OCI-LY7 (cell line): ENCODE results near the gene DAPK3. TPM values are rescaled to one million over a fixed set of nuclear protein-coding genes. Genes with fewer than 3 reads are reported as not detected.

Source experiments
- BruUV-seq: library from RNA; stranded (reverse); fragments of 400-500 nt; replicated peaks from 2 replicates; lab custom pipeline; 2021; lab: Mats Ljungman, UMichigan
- CTCF ChIA-PET: fragments of 300-600 bp; sonication (Branson Sonifier 250); formaldehyde crosslinking; loops from one replicate; lab custom pipeline; 2022; ENCODE audit warnings: antibody characterized with exemption; ENCODE audit not compliant: unreplicated experiment; lab: Charles Lee
- POLR2A ChIA-PET: fragments of 300-600 bp; sonication (Branson Sonifier 250); formaldehyde crosslinking; loops from one replicate; lab custom pipeline; 2022; ENCODE audit warnings: antibody characterized with exemption; lab: Charles Lee
- DNase-seq: peaks from one replicate; pipeline ENCODE4 v3.0.0-alpha.2; 2015; ENCODE audit warnings: low spot score
- H2AFZ ChIP-seq: fragments of 200-600 bp; sonication (generic), shearing (Covaris generic); 2 replicates; pipeline ENCODE4 v1.6.1; 2014; ENCODE audit warnings: mild to moderate bottlenecking, antibody characterized with exemption, low read length, moderate library complexity
- H3K27ac ChIP-seq: fragments of 200-600 bp; sonication (generic); 2 replicates; pipeline ENCODE4 v1.5.1; 2014; ENCODE audit warnings: mixed run types, low read depth, mild to moderate bottlenecking, moderate library complexity, low read length, inconsistent platforms; ENCODE audit not compliant: poor library complexity, severe bottlenecking
- H3K36me3 ChIP-seq: fragments of 200-600 bp; sonication (generic); 2 replicates; pipeline ENCODE4 v1.6.1; 2014; ENCODE audit warnings: mild to moderate bottlenecking, antibody characterized with exemption, low read length, moderate library complexity, mixed read lengths; ENCODE audit not compliant: insufficient read depth
- H3K4me1 ChIP-seq: fragments of 200-600 bp; sonication (generic); 2 replicates; pipeline ENCODE4 v1.5.1; 2014; ENCODE audit warnings: mild to moderate bottlenecking, low read length; ENCODE audit not compliant: insufficient read depth, poor library complexity, severe bottlenecking
- H3K4me2 ChIP-seq: fragments of 200-600 bp; sonication (generic); 2 replicates; pipeline ENCODE4 v1.6.1; 2014; ENCODE audit warnings: mild to moderate bottlenecking, low read length
- H3K4me3 ChIP-seq: fragments of 200-600 bp; sonication (generic); 2 replicates; pipeline ENCODE4 v1.5.1; 2014; ENCODE audit warnings: mild to moderate bottlenecking, low read depth, low read length; ENCODE audit not compliant: poor library complexity, severe bottlenecking
- H3K79me2 ChIP-seq: fragments of 200-600 bp; sonication (generic); 2 replicates; pipeline ENCODE4 v1.6.1; 2016; ENCODE audit warnings: low read depth, mild to moderate bottlenecking, low read length, moderate library complexity, mixed read lengths; ENCODE audit not compliant: insufficient read depth
- H3K9me2 ChIP-seq: fragments of 200-600 bp; sonication (generic); 2 replicates; pipeline ENCODE4 v1.6.1; 2016; ENCODE audit warnings: mild to moderate bottlenecking, low read length, mixed read lengths; ENCODE audit not compliant: insufficient read depth
- H3K9me3 ChIP-seq: fragments of 200-600 bp; sonication (generic); 2 replicates; pipeline ENCODE4 v1.6.1; 2014; ENCODE audit warnings: mild to moderate bottlenecking, mixed run types, low read length, mixed read lengths
- H4K20me1 ChIP-seq: fragments of 200-600 bp; sonication (generic); 2 replicates; pipeline ENCODE4 v1.6.1; 2014; ENCODE audit warnings: mild to moderate bottlenecking, antibody characterized with exemption, low read length, moderate library complexity, mixed read lengths; ENCODE audit not compliant: insufficient read depth
- CTCF ChIP-seq: fragments of 200-600 bp; sonication (generic); conservative IDR thresholded peaks from 2 replicates; pipeline ENCODE4 v1.5.1; 2014; ENCODE audit warnings: mild to moderate bottlenecking, antibody characterized with exemption, low read length, moderate library complexity, mixed read lengths
- EZH2phosphoT487 ChIP-seq: fragments of 200-600 bp; sonication (generic); IDR thresholded peaks from 2 replicates; pipeline ENCODE4 v1.6.1; 2018; ENCODE audit warnings: low read depth, borderline replicate concordance, mild to moderate bottlenecking, mixed run types, antibody characterized with exemption, low read length, moderate library complexity, mixed read lengths
- intact Hi-C: fragments of 100-400 bp; cut with micrococcal nuclease; formaldehyde crosslinking; loops from one replicate; pipeline ENCODE4 v1.10.0; 2022; ENCODE audit not compliant: unreplicated experiment
- total RNA-seq, 2 experiments: library from RNA; depleted of rRNA in 1 of 2; stranded (reverse); fragments of >200 nt in 1 of 2; shearing (Covaris generic) in 1 of 2; gene quantifications; 2 replicates each; pipeline ENCODE4 v1.2.3, GENCODE V29; 2014 to 2022

The DAPK3 gene
- total RNA-seq, 2 experiments from 2014 or later: 47.1 to 49.3 TPM

- Histone ChIP-seq H3K4me3 (no peak overlapping the region), H3K4me1 (no peaks in the 10 kb centered on the region), H3K4me2 (no peak overlapping the region), H3K9me2 (no peaks in the 10 kb centered on the region), H4K20me1 (no peaks in the 10 kb centered on the region), H3K9me3 (no peaks in the 10 kb centered on the region), H3K36me3 (peaks cover 57% of the 10 kb centered on the region), H3K79me2 (peaks cover 3% of the 10 kb centered on the region; the same call in 1 of the 2 replicates), H2AFZ (no peak overlapping the region), H3K27ac (no peak overlapping the region)
- no peak for DNase-seq
- no peak for TF ChIP-seq EZH2phosphoT487
- TF ChIP-seq CTCF: no peak
- intact Hi-C loops: no loop called here
- ChIA-PET POLR2A (no interaction called here), CTCF (no interaction called here)
- no TSS peak for BruUV-seq
Measured at GRCh38 chr19:4016486-4016885, 45.6 kb upstream of the DAPK3 start.

GRCh38 chr19:4015705-4016402 is 45.0 kb upstream of the DAPK3 start:
- ChIA-PET POLR2A (no interaction called here), CTCF (no interaction called here)
- Histone ChIP-seq H3K4me2 (no peak overlapping the region), H3K9me2 (no peaks in the 10 kb centered on the region), H3K79me2 (no peaks in the 10 kb centered on the region), H3K9me3 (no peaks in the 10 kb centered on the region), H3K4me1 (no peaks in the 10 kb centered on the region), H2AFZ (no peak overlapping the region), H3K27ac (no peak overlapping the region), H3K36me3 (peaks cover 58% of the 10 kb centered on the region), H4K20me1 (no peaks in the 10 kb centered on the region; the same call in 1 of the 2 replicates), H3K4me3 (no peak overlapping the region)
- no TSS peak for BruUV-seq
- intact Hi-C loops: no loop called here
- DNase-seq: no peak
- TF ChIP-seq CTCF: no peak
- no peak for TF ChIP-seq EZH2phosphoT487
